WTC11 (cell line): ENCODE measurements around the gene NGLY1. TPM values are rescaled to one million over a fixed set of nuclear protein-coding genes. Genes with fewer than 3 reads are reported as not detected.

ENCODE experiments used
- ATF2 ChIP-seq: sonication (generic); formaldehyde crosslinking; IDR thresholded peaks from 2 replicates; pipeline ENCODE4 v1.8.1; 2022; ENCODE audit warnings: low read depth, missing genetic modification reagents, borderline replicate concordance
- E2F1 ChIP-seq: sonication (generic); formaldehyde crosslinking; IDR thresholded peaks from 2 replicates; pipeline ENCODE4 v1.8.0; 2022; ENCODE audit warnings: mild to moderate bottlenecking, missing genetic modification reagents
- E2F4 ChIP-seq: sonication (generic); formaldehyde crosslinking; IDR thresholded peaks from 2 replicates; pipeline ENCODE4 v1.8.1; 2022; ENCODE audit warnings: low read depth, mild to moderate bottlenecking, moderate library complexity, missing genetic modification reagents, borderline replicate concordance
- HMGA2 ChIP-seq: fragments of 250-450 bp; sonication (Bioruptor Pico); IDR thresholded peaks from 2 replicates; pipeline ENCODE4 v1.4.0; 2021; ENCODE audit warnings: mild to moderate bottlenecking, moderate library complexity
- JAZF1 ChIP-seq: fragments of 250-450 bp; sonication (Bioruptor Pico); IDR thresholded peaks from 2 replicates; pipeline ENCODE4 v1.9.0; 2021; ENCODE audit warnings: moderate library complexity, mild to moderate bottlenecking, inconsistent platforms
- KAT7 ChIP-seq: sonication (generic); formaldehyde crosslinking; IDR thresholded peaks from 2 replicates; pipeline ENCODE4 v1.8.1; 2023; ENCODE audit warnings: missing genetic modification reagents, mild to moderate bottlenecking, borderline replicate concordance
- NFE2L1 ChIP-seq: sonication (generic); formaldehyde crosslinking; IDR thresholded peaks from 2 replicates; pipeline ENCODE4 v1.8.1; 2023; ENCODE audit warnings: missing genetic modification reagents
- PRRX2 ChIP-seq: fragments of 250-450 bp; sonication (Bioruptor Pico); IDR thresholded peaks from 2 replicates; pipeline ENCODE4 v1.8.0; 2021; ENCODE audit warnings: mild to moderate bottlenecking
- RELA ChIP-seq: sonication (generic); formaldehyde crosslinking; IDR thresholded peaks from 2 replicates; pipeline ENCODE4 v1.8.1; 2022; ENCODE audit warnings: missing genetic modification reagents, mild to moderate bottlenecking, borderline replicate concordance
- TCF7 ChIP-seq: sonication (generic); formaldehyde crosslinking; IDR thresholded peaks from 2 replicates; pipeline ENCODE4 v1.8.0; 2022; ENCODE audit warnings: mild to moderate bottlenecking, low read depth, missing genetic modification reagents, moderate library complexity
- TEAD4 ChIP-seq: sonication (generic); formaldehyde crosslinking; IDR thresholded peaks from 2 replicates; pipeline ENCODE4 v1.8.0; 2022; ENCODE audit warnings: mild to moderate bottlenecking, missing genetic modification reagents
- ZNF121 ChIP-seq: sonication (generic); formaldehyde crosslinking; IDR thresholded peaks from 2 replicates; pipeline ENCODE4 v1.8.0; 2023; ENCODE audit warnings: missing genetic modification reagents
- ZNF232 ChIP-seq: sonication (generic); formaldehyde crosslinking; IDR thresholded peaks from 2 replicates; pipeline ENCODE4 v1.8.0; 2022; ENCODE audit warnings: mild to moderate bottlenecking, missing genetic modification reagents
- ZNF263 ChIP-seq: sonication (generic); formaldehyde crosslinking; IDR thresholded peaks from 2 replicates; pipeline ENCODE4 v1.8.1; 2022; ENCODE audit warnings: low read depth, mild to moderate bottlenecking, moderate library complexity, missing genetic modification reagents
- ZNF281 ChIP-seq: sonication (generic); formaldehyde crosslinking; IDR thresholded peaks from 2 replicates; pipeline ENCODE4 v1.8.0; 2023; ENCODE audit warnings: mild to moderate bottlenecking, missing genetic modification reagents
- ZNF416 ChIP-seq: fragments of 250-450 bp; sonication (Bioruptor Pico); IDR thresholded peaks from 2 replicates; pipeline ENCODE4 v1.9.0; 2021; ENCODE audit warnings: mild to moderate bottlenecking, inconsistent platforms
- ZNF423 ChIP-seq: fragments of 250-450 bp; sonication (Bioruptor Pico); IDR thresholded peaks from 2 replicates; pipeline ENCODE4 v2.1.2; 2022; ENCODE audit warnings: mild to moderate bottlenecking, moderate library complexity
- total RNA-seq: library from RNA; stranded (reverse); gene quantifications from 3 replicates; pipeline ENCODE4 v1.2.3, GENCODE V29; 2021
- TF ChIP-seq, protein P1 (sequence below): fragments of 250-450 bp; sonication (Bioruptor Pico); IDR thresholded peaks from 2 replicates; pipeline ENCODE4 v1.9.0; 2021; ENCODE audit warnings: mild to moderate bottlenecking
- TF ChIP-seq, protein P2 (sequence below): sonication (generic); formaldehyde crosslinking; IDR thresholded peaks from 2 replicates; pipeline ENCODE4 v1.8.0; 2022; ENCODE audit warnings: mild to moderate bottlenecking, missing genetic modification reagents
- TF ChIP-seq, protein P3 (sequence below): fragments of 250-450 bp; sonication (Bioruptor Pico); IDR thresholded peaks from 2 replicates; pipeline ENCODE4 v2.1.2; 2022; ENCODE audit warnings: mild to moderate bottlenecking, moderate library complexity

Gene NGLY1
- total RNA-seq, 1 experiment from 2014 or later, result 20.6 TPM

- TF ChIP-seq, protein P1, sequence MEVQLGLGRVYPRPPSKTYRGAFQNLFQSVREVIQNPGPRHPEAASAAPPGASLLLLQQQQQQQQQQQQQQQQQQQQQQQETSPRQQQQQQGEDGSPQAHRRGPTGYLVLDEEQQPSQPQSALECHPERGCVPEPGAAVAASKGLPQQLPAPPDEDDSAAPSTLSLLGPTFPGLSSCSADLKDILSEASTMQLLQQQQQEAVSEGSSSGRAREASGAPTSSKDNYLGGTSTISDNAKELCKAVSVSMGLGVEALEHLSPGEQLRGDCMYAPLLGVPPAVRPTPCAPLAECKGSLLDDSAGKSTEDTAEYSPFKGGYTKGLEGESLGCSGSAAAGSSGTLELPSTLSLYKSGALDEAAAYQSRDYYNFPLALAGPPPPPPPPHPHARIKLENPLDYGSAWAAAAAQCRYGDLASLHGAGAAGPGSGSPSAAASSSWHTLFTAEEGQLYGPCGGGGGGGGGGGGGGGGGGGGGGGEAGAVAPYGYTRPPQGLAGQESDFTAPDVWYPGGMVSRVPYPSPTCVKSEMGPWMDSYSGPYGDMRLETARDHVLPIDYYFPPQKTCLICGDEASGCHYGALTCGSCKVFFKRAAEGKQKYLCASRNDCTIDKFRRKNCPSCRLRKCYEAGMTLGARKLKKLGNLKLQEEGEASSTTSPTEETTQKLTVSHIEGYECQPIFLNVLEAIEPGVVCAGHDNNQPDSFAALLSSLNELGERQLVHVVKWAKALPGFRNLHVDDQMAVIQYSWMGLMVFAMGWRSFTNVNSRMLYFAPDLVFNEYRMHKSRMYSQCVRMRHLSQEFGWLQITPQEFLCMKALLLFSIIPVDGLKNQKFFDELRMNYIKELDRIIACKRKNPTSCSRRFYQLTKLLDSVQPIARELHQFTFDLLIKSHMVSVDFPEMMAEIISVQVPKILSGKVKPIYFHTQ, result no peak
- TF ChIP-seq TCF7, result no peak
- no peak for TF ChIP-seq ZNF416 (CRISPR knock-in tag)
- no peak for TF ChIP-seq PRRX2
- 0 out of 2 replicates have a peak, but pooled peaks have one; percentile 77 for TF ChIP-seq NFE2L1 (CRISPR knock-in tag)
- no peak for TF ChIP-seq ZNF121
- no peak for TF ChIP-seq E2F4 (CRISPR knock-in tag)
- TF ChIP-seq RELA, result no peak
- TF ChIP-seq KAT7 (CRISPR knock-in tag), result no peak
- no peak for TF ChIP-seq ZNF263 (CRISPR knock-in tag)
- no peak for TF ChIP-seq E2F1 (CRISPR knock-in tag)
- no peak for TF ChIP-seq ZNF281 (CRISPR knock-in tag)
- no peak for TF ChIP-seq ATF2 (CRISPR knock-in tag)
- no peak for TF ChIP-seq HMGA2 (CRISPR knock-in tag)
- TF ChIP-seq ZNF232 (CRISPR knock-in tag), result peak; percentile 84; the same call in 1 of the 2 replicates
- TF ChIP-seq, protein P2, sequence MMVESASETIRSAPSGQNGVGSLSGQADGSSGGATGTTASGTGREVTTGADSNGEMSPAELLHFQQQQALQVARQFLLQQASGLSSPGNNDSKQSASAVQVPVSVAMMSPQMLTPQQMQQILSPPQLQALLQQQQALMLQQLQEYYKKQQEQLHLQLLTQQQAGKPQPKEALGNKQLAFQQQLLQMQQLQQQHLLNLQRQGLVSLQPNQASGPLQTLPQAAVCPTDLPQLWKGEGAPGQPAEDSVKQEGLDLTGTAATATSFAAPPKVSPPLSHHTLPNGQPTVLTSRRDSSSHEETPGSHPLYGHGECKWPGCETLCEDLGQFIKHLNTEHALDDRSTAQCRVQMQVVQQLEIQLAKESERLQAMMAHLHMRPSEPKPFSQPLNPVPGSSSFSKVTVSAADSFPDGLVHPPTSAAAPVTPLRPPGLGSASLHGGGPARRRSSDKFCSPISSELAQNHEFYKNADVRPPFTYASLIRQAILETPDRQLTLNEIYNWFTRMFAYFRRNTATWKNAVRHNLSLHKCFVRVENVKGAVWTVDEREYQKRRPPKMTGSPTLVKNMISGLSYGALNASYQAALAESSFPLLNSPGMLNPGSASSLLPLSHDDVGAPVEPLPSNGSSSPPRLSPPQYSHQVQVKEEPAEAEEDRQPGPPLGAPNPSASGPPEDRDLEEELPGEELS (CRISPR knock-in tag), result 0 out of 2 replicates have a peak, but pooled peaks have one; percentile 34
- TF ChIP-seq JAZF1 (CRISPR knock-in tag), result no peak
- TF ChIP-seq ZNF423 (CRISPR knock-in tag), result no peak
- no peak for TF ChIP-seq TEAD4 (CRISPR knock-in tag)
- TF ChIP-seq, protein P3, sequence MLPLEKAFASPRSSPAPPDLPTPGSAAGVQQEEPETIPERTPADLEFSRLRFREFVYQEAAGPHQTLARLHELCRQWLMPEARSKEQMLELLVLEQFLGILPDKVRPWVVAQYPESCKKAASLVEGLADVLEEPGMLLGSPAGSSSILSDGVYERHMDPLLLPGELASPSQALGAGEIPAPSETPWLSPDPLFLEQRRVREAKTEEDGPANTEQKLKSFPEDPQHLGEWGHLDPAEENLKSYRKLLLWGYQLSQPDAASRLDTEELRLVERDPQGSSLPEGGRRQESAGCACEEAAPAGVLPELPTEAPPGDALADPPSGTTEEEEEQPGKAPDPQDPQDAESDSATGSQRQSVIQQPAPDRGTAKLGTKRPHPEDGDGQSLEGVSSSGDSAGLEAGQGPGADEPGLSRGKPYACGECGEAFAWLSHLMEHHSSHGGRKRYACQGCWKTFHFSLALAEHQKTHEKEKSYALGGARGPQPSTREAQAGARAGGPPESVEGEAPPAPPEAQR (CRISPR knock-in tag), result no peak
These were observed 6.6 kb upstream of the NGLY1 start, which contains the start of gene OXSM (continued) for GRCh38 chr3:25789596-25790556.
